KOPT-K1 (cell line): Measurements from ENCODE around the gene ARHGAP20.
"Not testable (repeated sequence)": the region's sequence is repeated elsewhere in the genome, so short reads cannot be mapped to it uniquely, and the experiment has no call there.

Source experiments
- H3K27ac ChIP-seq: fragments of 200-600 bp; sonication (generic); 2 replicates; pipeline ENCODE4 v1.5.1; 2016; ENCODE audit warnings: antibody characterized with exemption, mild to moderate bottlenecking, low read depth, low read length; ENCODE audit not compliant: poor library complexity, severe bottlenecking
- H3K36me3 ChIP-seq: fragments of 200-600 bp; sonication (generic); 2 replicates; pipeline ENCODE4 v1.5.1; 2017; ENCODE audit warnings: antibody characterized with exemption, mild to moderate bottlenecking, low read length, moderate library complexity; ENCODE audit not compliant: insufficient read depth
- H3K9me3 ChIP-seq: fragments of 200-600 bp; sonication (generic); 2 replicates; pipeline ENCODE4 v1.5.1; 2017; ENCODE audit warnings: antibody characterized with exemption, low read length, mild to moderate bottlenecking; ENCODE audit not compliant: insufficient read depth, poor library complexity, severe bottlenecking

ARHGAP20 gene

DNA sequence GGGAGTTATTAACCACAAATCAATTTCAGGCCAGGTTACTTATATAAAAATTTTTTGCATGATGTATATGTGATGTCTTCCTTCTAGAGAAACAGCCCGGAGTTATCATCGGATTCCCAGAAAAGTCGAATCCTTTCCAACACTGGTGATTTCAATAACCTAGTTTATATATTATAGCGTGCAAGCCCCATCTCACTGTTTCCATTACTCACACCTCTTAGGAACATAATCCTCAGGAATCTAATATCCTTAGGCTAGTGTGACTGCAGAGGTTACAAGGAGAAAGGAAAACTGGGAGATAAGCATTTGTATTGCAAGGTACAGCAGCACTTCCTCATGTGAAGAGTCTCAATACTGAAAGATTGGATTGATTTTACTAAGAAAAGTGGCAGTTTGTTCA is 20.3 kb downstream of the ARHGAP20 start:
- no peaks in the 10 kb centered on the region for H3K36me3 ChIP-seq
- H3K27ac ChIP-seq = no peak overlapping the region
- no peaks in the 10 kb centered on the region for H3K9me3 ChIP-seq

DNA sequence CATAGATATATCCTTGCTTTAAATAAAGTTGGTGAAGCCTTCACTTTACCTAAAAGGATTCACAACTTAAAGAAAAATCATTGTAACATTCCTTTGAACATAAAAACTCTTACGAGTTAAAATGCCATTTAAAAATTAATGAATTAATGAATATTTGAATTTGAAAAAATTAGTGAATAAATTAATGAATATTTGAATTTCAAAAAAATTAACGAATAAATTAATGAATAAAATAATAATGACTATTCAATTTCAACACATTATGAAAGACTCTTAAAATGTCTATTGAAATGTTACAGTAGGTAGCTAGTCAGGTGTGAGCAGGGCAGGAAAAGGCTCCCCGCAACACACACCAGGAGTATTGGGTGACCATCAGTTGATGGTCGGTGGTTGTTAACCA is 22.9 kb downstream of the ARHGAP20 start:
- no peaks in the 10 kb centered on the region for H3K9me3 ChIP-seq
- H3K27ac ChIP-seq = no peak overlapping the region
- H3K36me3 ChIP-seq = no peaks in the 10 kb centered on the region

DNA sequence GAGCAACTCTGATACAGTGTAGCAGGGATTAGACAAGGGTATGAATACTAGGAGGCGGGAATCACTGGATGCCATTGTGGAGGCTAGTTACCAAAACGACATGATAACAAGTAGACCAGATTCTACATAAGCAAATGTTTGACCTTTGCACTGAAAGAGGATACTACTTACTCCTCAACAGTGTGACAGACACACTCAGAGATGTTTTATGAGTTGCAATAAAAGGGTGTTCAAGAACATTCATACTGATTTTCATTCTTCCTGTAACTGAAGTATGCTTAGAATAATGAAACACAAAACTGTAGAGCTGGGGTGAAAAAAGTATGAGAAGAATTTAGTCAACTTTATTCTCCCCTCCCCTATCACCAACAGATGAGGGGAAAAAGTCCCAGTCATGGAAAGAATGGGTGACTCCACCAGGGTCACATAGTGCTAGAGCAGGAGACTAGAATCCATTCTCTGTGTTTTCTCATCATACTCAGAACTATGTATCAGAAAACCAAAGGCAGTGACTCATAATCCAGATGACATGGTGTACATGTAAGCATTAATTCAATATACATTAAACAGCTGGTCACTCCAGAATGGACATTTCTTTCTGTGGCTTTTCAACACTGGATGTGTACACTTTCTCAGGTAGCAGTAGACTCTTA is 32.8 kb downstream of the ARHGAP20 start:
- no peak overlapping the region for H3K27ac ChIP-seq
- no peaks in the 10 kb centered on the region for H3K9me3 ChIP-seq
- H3K36me3 ChIP-seq = no peaks in the 10 kb centered on the region

DNA sequence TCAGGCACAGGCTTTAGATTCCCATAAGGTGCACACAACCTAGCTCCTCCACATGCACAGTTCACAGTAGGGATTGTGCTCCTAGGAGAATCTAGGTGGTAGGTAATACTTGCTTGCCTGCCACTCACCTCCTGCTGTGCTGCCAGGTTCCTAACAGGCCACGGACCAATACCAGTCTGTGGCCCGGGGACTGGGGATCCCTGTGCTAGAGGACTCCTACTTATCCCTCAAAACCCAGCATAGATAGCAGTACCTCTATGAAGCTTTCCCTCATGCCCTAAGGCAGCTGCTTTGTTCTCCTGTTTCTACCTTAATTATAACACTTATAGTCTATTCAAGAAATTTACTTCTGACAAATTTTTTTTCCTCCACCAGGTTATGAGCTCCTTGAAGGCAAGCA is 36.7 kb downstream of the ARHGAP20 start:
- no peak overlapping the region for H3K27ac ChIP-seq
- no peaks in the 10 kb centered on the region for H3K36me3 ChIP-seq
- no peaks in the 10 kb centered on the region for H3K9me3 ChIP-seq

DNA sequence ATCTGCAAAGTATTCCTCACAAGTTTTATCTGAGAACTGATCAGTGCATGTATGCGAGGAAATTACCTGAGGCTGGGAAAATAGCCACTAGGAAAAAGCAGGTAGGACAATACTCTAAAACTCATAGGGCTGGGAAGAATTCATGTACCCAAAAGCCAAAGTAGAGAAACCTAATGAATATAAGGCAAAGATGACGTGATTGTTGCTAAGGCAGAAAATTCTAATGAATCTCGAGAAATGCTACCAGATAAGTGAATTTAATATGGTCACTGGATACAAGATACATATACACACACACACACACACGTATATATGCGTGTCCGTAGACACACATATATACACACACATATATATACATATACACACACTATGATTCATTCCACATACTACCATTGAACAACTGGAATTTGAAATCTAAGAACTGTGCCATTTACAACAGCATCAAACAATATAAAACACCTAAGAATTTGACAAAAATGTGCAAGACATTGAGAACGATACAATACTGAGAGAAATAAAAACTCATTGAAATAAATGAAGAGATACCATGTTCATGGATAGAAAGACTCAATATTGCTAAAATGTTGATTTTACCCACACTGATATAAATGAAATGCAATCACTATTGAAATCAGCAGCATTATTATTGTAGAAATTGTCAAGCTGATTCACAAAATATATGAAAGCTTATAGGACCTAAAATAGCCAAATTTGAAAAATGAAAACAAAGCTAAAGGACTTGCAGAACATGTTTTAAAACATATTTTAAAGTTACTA is 46.4 kb downstream of the ARHGAP20 start:
- Histone ChIP-seq H3K9me3 (no peaks in the 10 kb centered on the region), H3K36me3 (no peaks in the 10 kb centered on the region), H3K27ac (no peak overlapping the region)

DNA sequence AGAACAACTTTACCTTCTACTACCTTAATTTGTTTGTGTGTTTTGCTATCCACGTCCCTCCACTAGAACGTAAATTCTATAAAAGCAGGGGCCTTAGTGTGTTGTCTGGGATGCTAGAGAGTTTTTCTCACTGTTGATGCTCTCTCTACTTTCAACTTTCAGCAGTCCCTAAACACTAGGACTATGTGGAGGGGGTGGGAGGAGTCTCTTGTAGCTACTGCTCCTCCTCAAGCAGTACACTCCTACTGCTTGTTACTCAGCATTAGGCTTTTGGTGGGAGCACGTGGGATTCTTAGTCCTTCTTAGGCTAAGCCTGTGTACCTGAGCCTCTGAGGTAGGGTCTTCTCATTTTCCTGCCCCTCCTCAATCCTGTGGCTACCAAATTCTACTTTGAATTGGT is 56.3 kb downstream of the ARHGAP20 start:
- H3K27ac ChIP-seq = no peak overlapping the region
- H3K36me3 ChIP-seq = no peaks in the 10 kb centered on the region
- H3K9me3 ChIP-seq = no peaks in the 10 kb centered on the region

DNA sequence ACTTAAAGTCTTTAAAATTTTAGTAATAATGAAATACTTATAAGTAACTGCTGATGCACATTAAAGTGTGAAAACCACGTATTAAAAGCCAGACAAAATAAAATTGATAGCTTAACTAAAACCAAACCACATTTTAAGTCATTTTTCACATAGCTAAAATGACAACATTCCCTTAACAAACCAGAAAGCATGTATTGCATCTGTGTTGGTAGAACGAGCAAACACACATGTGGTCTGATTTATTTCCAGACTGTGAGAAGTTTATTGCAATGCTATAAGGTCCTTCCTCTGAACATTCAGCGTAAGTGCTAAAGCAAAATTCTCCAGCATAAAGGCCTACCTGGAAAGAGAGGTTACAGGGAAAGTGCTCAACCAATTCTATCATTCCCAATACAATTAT is 57.8 kb downstream of the ARHGAP20 start:
- H3K36me3 ChIP-seq = no peaks in the 10 kb centered on the region
- H3K9me3 ChIP-seq = no peaks in the 10 kb centered on the region
- H3K27ac ChIP-seq = no peak overlapping the region

DNA sequence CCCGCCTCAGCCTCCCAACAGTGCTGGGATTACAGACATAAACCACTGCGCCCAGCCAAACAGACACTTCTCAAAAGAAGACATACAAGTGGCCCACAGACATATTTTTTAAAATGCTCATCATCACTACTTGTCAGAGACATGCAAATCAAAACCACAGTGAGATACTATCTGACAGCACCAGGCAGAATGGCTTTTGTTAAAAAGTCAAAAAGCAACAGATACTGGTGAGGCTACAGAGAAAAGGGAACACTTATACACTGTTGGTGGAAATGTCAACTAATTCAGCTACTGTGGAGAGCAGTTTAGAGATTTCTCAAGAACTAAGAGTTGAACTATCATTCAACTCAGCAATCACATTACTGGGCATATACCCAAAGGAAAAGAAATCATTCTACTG is 67.0 kb downstream of the ARHGAP20 start:
- Histone ChIP-seq H3K27ac (no peak overlapping the region), H3K9me3 (no peaks in the 10 kb centered on the region)

DNA sequence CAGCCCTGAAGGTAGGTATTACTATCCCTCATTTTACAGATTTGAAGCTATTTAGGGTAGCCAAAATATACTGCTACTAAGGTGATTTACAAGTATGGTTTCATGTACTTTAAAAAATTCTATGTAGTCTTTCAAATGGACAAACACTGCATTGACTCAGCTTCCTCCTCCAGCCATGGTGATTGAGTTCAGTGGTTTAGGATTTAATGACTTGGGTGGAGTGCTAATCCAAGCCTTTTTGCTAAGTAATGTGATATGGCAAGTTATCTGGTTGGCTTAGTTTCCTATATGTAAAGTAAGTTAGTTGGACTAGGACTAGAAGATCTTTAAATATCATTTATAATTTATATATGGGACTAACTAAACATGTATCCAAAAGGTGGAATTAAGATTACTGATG is 77.9 kb downstream of the ARHGAP20 start:
- no peaks in the 10 kb centered on the region for H3K36me3 ChIP-seq
- no peaks in the 10 kb centered on the region for H3K9me3 ChIP-seq
- no peak overlapping the region for H3K27ac ChIP-seq

More for the DNA sequence above, 67.0 kb downstream of the ARHGAP20 start:
- no peaks in the 10 kb centered on the region for H3K36me3 ChIP-seq

DNA sequence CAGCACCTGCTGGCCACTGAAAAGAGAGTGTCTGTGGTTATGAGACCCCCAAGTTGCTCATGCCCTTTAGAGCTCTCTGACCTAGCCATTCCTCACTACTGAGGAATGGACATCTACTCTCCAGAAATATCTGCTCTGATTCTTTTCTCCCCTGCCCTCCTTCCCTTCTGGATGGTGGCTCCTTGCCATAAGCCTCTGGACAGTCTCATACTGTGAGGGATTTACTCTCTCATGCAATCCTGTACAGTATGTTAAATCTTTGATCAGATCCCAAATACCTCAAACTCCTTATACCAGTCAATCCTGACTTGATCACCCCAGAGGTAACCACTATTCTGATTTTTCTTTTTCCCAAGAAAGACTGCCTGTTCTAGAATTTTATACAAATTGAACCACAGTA is 80.7 kb downstream of the ARHGAP20 start:
- H3K9me3 ChIP-seq = no peaks in the 10 kb centered on the region
- no peaks in the 10 kb centered on the region for H3K36me3 ChIP-seq
- H3K27ac ChIP-seq = no peak overlapping the region

DNA sequence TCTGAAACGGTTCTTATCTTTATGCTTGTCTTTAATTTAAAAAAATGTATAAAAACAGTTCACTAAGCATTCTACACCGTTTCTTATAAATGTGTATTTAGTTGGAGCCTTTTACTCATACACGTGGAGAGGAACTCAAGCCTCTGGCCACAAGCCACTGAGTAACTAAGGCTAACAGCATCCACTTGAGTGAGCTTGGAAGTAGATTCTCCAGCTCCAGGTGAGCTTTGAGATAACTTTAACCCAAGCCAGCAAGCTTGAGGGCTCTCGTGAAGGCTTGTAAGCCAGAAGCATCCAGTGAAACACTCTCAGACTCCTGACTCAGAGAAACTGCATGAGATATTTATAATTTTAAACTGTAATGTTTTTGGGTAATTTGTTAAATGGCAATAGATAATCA is 82.6 kb downstream of the ARHGAP20 start:
- H3K27ac ChIP-seq = no peak overlapping the region
- H3K36me3 ChIP-seq = no peaks in the 10 kb centered on the region
- H3K9me3 ChIP-seq = no peaks in the 10 kb centered on the region

DNA sequence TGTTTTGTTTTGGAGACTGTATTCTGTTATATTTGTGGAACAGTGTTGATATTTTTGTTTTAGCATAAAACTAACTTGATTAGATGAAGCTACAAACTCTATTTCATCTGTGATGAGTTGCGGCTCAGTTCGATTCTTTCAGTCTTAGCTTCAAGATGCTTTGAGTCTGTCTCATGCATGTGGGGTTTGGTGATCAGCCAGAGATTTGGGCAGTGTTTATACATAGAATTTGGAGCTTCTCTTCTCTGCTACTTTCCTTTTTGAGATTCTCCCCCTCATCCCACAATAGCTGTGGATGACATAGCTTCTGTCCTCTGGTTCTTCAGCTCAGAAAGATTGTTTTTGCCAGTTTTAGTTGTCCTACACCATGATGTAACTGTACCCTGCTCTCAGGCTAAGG is 90.4 kb downstream of the ARHGAP20 start:
- no peaks in the 10 kb centered on the region for H3K36me3 ChIP-seq
- H3K9me3 ChIP-seq = no peaks in the 10 kb centered on the region
- H3K27ac ChIP-seq = no peak overlapping the region

DNA sequence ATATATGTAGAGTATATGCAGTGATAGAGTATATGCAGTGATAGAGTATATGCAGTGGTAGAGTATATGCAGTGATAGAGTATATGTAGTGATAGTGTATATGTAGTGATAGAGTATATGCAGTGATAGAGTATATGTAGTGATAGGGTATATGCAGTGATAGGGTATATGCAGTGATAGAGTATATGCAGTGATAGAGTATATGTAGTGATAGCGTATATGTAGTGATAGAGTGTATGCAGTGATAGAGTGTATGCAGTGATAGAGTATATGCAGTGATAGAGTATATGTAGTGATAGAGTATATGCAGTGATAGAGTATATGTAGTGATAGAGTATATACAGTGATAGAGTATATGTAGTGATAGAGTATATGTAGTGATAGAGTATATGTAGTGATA is 92.9 kb downstream of the ARHGAP20 start:
- H3K36me3 ChIP-seq, H3K9me3 ChIP-seq, H3K27ac ChIP-seq: not testable (repeated sequence)

DNA sequence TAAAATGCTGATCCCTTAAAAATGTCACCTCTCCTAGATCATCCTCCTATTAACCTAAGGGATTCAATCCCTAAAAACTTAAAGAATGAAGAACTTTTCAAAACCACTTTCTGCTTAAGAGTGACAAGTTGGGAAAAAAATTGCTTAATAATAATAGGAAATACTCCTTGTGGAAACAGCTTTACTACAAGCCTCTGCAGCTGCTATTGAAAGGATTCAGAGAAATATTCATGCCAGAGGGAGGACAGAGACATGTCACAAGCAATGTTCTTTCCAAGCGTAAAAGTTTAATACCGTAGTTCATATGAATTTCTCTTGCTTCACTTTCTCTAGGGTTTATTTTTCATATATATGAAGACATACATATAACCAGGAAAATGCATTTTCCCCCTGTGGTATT is 98.2 kb downstream of the ARHGAP20 start:
- Histone ChIP-seq H3K27ac (no peak overlapping the region), H3K9me3 (no peaks in the 10 kb centered on the region), H3K36me3 (no peaks in the 10 kb centered on the region)

DNA sequence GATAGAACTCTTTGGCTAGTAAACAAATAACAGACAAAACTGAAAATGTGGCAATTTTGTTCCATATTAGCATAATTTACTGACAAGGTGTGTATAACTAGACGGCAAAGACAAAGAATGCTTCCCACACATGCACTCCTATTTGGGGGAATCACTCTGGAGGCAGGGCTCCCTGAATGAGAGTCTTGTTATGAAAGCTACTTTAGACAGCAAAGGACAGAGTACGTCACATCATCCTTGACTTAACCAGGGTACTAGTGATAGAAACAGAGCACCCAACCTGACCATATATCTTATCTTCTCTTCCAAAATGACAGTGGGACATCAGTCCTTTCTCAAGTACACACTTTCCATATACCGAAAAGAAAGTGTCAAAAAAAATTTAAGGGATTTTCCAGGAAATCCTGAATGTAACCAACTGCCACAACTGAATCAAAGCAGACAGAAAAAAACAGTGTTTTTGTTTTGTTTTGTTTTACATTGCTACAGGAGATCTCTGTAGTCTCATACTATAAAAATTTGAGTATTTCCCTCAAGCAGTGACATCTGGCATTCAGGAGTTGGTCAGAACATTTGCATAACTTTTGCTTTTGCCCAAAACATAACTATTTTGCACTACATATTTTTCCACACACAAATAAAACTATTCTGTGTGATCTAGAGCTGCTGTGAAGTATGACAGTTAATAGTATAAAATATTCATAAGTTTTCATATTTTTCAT is 98.9 kb downstream of the ARHGAP20 start:
- Histone ChIP-seq H3K9me3 (no peaks in the 10 kb centered on the region), H3K27ac (no peak overlapping the region), H3K36me3 (no peaks in the 10 kb centered on the region)
